ENCODE results near the gene RTBDN.
"Not testable (repeated sequence)": the region's sequence is repeated elsewhere in the genome, so short reads cannot be mapped to it uniquely, and the experiment has no call there.

Gene RTBDN

GRCh38 chr19:12799742-12800465 lies 34.5 kb downstream of the RTBDN start:
- TF ChIP-seq, protein P1, sequence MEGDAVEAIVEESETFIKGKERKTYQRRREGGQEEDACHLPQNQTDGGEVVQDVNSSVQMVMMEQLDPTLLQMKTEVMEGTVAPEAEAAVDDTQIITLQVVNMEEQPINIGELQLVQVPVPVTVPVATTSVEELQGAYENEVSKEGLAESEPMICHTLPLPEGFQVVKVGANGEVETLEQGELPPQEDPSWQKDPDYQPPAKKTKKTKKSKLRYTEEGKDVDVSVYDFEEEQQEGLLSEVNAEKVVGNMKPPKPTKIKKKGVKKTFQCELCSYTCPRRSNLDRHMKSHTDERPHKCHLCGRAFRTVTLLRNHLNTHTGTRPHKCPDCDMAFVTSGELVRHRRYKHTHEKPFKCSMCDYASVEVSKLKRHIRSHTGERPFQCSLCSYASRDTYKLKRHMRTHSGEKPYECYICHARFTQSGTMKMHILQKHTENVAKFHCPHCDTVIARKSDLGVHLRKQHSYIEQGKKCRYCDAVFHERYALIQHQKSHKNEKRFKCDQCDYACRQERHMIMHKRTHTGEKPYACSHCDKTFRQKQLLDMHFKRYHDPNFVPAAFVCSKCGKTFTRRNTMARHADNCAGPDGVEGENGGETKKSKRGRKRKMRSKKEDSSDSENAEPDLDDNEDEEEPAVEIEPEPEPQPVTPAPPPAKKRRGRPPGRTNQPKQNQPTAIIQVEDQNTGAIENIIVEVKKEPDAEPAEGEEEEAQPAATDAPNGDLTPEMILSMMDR (conservative IDR thresholded peaks at IDR 0.05; ENCODE audit: low read depth, low read length) = no peak
- H3K4me3 ChIP-seq (ENCODE audit: low read length) = no peak overlapping the region
- no peak for DNase-seq (ENCODE audit: low read depth)

GRCh38 chr19:12797607-12798006 lies 36.8 kb downstream of the RTBDN start:
- not testable (repeated sequence) for H3K4me3 ChIP-seq (ENCODE audit: low read length); DNase-seq (ENCODE audit: low read depth)

- TF ChIP-seq, protein P1 (conservative IDR thresholded peaks at IDR 0.05; ENCODE audit: low read depth, low read length) = no peak
- H3K4me3 ChIP-seq (ENCODE audit: low read length) = no peak overlapping the region
- DNase-seq (ENCODE audit: low read depth) = no peak
These were observed 37.2 kb downstream of the RTBDN start for GRCh38 chr19:12797141-12797587.

- no peak overlapping the region for H3K4me3 ChIP-seq (ENCODE audit: low read length)
- TF ChIP-seq, protein P1 (conservative IDR thresholded peaks at IDR 0.05; ENCODE audit: low read depth, low read length) = peak; percentile 94
- no peak for DNase-seq (ENCODE audit: low read depth)
These were observed 38.0 kb downstream of the RTBDN start for GRCh38 chr19:12796146-12797071.

GRCh38 chr19:12794971-12795381 lies 39.4 kb downstream of the RTBDN start:
- TF ChIP-seq, protein P1 (conservative IDR thresholded peaks at IDR 0.05; ENCODE audit: low read depth, low read length) = no peak
- no peak overlapping the region for H3K4me3 ChIP-seq (ENCODE audit: low read length)

DNA sequence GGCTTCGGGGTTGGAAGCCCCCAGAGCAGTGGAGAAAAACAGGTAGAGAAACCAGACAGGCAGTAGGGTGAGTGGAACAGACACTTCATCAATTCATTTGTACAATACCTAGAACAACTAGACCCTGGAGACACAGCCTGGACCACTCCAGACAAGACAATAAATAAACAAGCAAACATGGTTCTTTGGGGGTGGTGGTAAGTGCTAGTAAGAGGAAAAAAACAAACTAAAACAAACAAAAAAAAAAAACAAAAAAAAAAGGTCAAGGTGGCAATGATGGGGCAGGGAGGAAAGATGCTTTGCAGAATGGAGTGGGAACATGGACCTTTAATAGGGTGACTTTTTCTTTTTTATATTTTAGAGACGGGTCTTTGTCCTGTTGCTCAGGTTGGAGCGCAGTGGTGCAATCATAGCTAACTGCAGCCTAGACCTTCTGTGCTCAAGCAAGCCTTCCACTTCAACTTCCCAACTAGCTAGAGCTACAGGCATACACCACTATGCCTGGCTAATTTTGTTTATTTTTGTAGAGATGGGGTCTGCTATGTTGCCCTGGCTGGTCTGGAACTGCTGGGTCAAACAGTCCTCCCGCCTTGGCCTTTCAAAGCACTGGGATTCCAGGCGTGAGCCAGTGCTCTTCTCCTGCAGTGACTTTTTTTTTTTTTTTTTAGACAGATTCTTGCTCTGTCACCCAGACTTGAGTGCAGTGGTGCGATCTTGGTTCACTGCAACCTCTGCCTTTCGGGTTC lies 40.0 kb downstream of the RTBDN start:
- TF ChIP-seq, protein P1 (conservative IDR thresholded peaks at IDR 0.05; ENCODE audit: low read depth, low read length) = no peak
- no peak for DNase-seq (ENCODE audit: low read depth)
- H3K4me3 ChIP-seq (ENCODE audit: low read length) = peak overlapping the region; percentile 76

More at GRCh38 chr19:12794971-12795381, 39.4 kb downstream of the RTBDN start:
- no peak for DNase-seq (ENCODE audit: low read depth)
